Left forelimb (tissue), 1 donor: ENCODE results near the gene CCDC167.
"Not testable (repeated sequence)": the region's sequence is repeated elsewhere in the genome, so short reads cannot be mapped to it uniquely, and the experiment has no call there.

ENCODE experiments used
- DNase-seq: peaks from one replicate; pipeline ENCODE4 v3.0.0-alpha.2; 2018; ENCODE audit warnings: low spot score

CCDC167 gene

GRCh38 chr6:37511201-37511600, 11.5 kb upstream of the CCDC167 start:
- no peak for DNase-seq

- DNase-seq, result no peak
Measured at GRCh38 chr6:37507690-37508421, 8.2 kb upstream of the CCDC167 start.

DNA sequence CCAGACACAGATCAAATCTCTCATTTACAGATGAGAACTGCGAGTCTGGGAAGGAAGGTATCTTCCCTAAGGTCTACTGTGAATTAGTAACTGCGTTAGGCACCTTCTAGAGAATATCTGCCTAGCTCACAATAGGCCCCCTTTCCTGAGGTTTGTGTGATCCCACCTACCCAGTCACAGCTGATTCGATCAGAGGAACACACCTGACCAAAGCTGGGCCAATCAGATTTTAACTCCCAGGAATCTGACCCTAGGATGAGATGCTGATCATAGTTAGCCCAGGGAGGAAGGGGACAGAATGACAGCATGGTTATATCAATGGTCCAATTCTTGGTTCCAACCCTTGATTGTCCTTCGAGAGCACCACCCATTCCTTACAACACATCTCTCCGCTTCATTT, 7.4 kb upstream of the CCDC167 start:
- no peak for DNase-seq

DNA sequence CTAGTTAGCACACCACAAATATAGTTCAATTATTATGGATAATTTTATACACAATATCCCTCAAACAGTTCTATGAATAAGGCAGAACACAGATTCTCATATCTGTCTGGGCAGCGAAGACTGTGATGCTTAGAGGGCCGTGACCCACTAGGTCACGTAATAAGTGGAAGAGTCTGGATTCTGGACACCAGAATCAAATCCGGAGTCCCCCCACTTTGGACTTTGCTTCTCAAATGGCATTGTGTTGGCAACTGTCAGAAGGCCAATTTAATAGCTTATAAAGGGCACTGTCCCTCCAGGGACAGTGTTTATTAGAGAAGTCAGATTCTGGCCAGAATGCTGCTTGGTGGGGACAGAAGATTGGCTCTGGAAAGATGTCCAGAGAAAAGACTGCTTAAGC, 6.8 kb upstream of the CCDC167 start:
- DNase-seq, result no peak

DNA sequence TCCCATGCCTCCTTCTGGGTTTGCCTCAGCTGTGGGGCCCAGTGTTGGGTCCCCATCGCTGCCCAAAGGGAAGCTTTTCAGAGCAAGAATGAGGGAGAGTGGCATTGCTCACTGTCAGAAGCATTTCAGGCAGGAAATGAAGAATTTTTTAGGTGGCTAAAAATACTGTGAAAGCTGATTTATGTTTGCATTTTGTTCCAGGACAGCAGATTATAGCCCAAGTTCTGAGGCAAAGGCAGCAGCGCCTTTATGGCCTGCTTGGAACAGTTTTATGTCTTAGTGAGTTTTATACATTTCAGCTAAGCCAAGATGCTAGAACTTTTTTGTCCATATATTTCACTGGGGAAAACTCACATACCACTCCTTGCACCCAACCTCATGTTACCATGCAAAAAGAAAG, 4.3 kb upstream of the CCDC167 start:
- DNase-seq, result no peak

GRCh38 chr6:37503309-37503965, 3.7 kb upstream of the CCDC167 start:
- DNase-seq, result no peak

DNA sequence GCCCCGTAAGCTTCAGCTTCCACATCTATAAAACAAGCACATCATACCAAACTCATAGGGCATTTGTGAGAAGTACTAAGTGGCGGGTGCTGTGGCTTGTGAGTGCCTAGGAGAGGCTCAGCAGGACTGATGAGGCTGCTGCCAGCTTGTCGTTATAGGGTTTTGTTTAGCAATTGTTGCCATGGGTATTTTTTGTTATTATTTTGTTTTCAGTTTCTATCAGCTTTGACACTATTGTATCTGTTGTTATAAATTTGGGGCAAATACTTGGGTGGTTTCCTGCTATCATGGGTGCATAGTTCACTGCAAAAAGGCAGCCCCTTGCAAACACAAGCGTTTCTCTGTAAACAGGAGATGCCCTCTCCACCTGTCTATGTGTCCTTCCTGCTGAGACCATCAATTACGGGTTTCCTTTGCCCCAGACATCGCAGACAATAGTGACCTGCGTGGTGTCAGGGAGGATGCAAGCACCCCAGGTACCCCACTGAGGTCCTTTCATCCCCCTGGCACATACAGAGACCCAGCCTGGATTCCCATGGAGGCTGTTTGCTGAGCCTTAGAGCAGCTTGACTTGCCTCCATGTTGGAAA, 3.1 kb upstream of the CCDC167 start:
- no peak for DNase-seq

GRCh38 chr6:37501632-37502491, 2.2 kb upstream of the CCDC167 start:
- no peak for DNase-seq

DNA sequence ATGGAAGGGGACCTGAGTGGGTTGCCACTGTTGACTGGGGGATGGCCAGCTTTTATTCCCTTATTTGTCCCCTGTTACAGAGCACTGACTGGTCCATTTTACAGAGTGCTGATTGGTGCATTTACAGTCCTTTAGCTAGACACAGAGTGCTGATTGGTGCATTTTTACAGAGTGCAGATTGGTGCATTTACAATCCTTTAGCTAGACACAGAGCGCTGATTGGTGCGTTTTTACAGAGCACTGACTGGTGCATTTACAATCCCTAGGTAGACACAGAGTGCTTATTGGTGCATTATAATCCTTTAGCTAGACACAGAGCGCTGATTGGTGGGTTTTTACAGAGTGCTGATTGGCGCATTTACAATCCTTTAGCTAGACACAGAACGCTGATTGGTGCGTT, 1.2 kb upstream of the CCDC167 start:
- DNase-seq, result not testable (repeated sequence)

- DNase-seq, result no peak
Measured at GRCh38 chr6:37500294-37500608, 558 bp upstream of the CCDC167 start.

- no peak for DNase-seq
Measured at GRCh38 chr6:37496951-37497885, 2.5 kb downstream of the CCDC167 start.

DNA sequence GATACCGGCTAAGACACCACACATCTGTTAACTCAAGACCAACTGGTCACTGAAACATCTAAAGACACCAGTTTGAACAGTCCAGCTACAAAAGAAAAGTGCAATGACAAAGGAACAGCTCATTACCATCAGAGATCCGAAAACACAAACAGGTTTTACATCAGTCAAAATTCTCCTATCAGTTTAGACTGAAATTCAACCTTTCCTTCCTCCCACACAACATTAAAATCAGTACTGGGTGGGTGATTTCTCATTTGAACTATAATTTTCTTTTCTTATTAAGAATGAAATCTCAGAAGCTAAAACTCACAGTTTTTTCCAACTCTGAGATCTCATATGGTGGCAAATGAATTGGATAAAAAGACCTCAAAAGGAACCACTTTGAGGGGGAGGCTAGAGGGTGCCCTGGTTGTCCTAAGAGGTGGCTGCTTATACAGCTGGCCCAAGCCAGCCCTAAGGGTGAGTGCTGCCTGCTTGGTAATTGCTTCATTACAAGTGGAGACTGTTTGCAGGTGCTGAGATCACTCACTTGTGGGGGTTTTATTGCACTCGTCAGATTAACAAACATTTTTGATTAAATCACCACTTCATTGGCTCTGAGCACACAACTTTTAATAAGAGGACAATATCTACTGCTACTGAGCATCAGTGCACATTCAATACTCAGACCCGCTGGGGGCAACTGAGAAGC, 4.3 kb downstream of the CCDC167 start:
- no peak for DNase-seq

GRCh38 chr6:37493661-37493995, 6.1 kb downstream of the CCDC167 start:
- DNase-seq, result no peak

GRCh38 chr6:37492991-37493660, 6.6 kb downstream of the CCDC167 start:
- DNase-seq, result no peak

DNA sequence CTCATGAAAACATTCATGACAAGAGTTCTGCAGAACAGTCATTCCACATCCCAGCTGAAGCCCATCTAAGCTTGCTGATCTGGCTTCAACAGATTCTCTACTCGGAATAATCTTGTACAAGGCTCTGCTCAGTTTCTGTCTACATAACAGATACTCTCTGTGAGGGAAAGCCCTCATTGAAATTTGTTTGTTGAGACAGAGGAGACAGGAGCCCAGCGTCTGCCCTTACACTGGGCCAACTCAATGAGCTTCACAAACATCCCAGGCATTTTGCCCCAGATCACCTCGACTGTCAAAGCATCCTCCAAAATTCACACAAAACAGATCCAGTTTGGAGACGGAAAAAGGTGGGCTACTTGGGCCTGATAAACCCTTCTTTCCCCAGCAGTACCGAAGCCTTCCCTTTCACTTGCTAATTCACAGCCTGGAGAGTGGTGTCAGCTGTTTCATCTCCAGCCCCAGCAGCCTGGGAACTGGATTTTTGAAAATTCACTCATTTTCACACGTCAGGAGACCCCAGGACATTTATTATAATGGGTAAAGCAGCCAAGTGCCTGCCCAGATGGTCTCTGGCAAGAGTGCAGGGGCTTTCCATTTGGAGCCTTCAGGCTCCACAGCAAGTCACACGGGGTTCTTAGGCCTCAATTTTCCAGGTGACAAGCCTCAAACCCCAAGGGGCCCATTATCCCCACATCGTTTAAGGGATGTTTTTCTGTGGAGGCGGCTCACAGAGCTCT, 7.3 kb downstream of the CCDC167 start:
- DNase-seq, result no peak

DNA sequence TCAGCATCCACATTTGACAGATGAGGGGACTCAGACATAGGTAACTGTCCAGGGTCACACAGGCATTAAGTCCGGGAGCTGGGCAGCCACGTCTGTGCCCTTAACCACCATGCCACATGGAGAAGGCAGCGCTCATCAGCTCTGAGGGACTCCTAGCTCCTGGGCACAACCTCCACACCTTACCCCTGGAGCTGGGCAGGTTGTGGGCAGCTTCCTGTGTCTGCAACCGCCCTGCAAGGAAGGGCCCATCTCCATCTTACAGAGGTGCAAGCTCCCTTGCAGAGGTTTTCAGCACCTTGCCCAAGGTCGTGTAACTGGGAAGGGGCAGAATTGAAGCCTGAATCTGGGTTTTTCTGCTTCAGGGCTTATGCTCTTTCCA, 7.9 kb downstream of the CCDC167 start:
- DNase-seq, result no peak

GRCh38 chr6:37491171-37491829, 8.4 kb downstream of the CCDC167 start:
- no peak for DNase-seq

GRCh38 chr6:37490536-37491170, 9.0 kb downstream of the CCDC167 start:
- DNase-seq, result no peak
